Measurements from ENCODE around the gene AGRP.

DNA sequence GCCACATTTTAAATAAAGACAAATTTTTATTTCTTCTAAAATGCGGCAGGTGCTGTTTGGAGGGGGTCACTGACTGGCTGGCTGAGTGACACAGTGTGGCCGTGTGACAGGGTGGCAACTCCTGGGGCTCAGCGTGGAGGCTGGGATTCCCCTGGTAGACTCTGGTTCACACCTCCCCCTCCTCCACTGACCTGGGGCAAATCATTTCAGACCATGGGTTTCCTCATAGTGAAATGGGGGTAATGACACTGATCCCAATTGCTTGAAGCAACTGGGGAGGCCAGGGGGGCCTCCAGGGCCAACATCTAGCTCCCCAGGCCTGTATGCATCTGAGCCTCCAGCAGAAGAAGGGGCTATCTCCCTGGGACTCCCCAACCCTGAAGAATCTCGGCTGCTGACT lies 45.8 kb downstream of the AGRP start:
- no peak for TF ChIP-seq EZH2phosphoT487 (IDR thresholded peaks at IDR 0.05; ENCODE audit: borderline replicate concordance, low read length)
- TF ChIP-seq, protein P1, sequence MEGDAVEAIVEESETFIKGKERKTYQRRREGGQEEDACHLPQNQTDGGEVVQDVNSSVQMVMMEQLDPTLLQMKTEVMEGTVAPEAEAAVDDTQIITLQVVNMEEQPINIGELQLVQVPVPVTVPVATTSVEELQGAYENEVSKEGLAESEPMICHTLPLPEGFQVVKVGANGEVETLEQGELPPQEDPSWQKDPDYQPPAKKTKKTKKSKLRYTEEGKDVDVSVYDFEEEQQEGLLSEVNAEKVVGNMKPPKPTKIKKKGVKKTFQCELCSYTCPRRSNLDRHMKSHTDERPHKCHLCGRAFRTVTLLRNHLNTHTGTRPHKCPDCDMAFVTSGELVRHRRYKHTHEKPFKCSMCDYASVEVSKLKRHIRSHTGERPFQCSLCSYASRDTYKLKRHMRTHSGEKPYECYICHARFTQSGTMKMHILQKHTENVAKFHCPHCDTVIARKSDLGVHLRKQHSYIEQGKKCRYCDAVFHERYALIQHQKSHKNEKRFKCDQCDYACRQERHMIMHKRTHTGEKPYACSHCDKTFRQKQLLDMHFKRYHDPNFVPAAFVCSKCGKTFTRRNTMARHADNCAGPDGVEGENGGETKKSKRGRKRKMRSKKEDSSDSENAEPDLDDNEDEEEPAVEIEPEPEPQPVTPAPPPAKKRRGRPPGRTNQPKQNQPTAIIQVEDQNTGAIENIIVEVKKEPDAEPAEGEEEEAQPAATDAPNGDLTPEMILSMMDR (IDR thresholded peaks at IDR 0.05; ENCODE audit: low read depth, low read length, poor library complexity, severe bottlenecking): no peak

All from DOHH2 (cell line).